GM18870 (cell line): Measurements from ENCODE around the gene ADGRG7.

Source experiments
- ATAC-seq: cut with Tn5 transposase; IDR thresholded peaks from one replicate; pipeline ENCODE4 v1.9.1; 2021; ENCODE audit warnings: moderate library complexity; ENCODE audit not compliant: unreplicated experiment

The ADGRG7 gene

DNA sequence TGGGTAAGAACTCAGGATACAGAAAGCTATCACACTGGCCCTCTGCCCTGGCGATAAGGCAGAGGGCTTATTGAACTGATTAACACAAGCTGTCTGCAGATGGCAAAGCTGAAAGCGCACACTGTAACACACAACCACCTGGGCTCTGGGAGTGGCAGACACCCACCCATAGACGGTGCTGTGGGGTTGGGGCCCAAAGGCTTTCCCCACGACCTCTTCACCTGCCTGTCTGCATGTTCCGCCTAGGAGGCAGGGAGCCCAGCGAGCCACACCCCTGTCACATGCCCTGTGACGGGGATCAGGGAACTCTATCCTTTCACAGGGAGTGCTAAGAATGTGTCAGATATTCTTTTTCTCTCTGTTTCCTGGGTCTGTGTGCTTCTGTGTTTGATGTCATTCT is 87.8 kb downstream of the ADGRG7 start:
- ATAC-seq: no peak

DNA sequence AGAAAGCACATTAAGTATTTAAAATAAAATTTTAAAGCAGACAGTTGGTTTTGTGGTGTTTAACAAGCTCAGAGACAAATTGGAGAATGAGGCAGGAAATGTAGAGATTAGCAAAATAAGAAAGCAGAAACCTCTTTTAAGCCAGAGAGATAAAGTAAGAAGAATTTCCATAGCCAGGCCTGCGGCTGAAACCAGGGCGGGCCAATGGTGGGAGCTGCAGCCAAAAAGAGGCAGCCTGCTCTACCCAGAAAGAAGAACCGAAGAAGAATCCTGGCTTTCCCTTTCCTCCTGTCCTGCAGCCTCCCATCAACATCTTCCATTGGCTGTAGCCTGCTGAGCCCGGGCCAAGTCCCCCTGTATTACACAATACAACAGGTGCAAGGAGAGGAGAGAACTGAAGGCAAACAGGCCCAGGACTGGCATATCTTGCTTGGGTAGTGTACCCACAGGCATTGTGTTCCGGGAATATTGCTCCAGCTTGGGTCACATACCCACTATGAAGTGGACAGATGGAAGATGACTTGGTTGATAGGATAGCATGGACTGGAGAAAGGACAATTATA is 88.4 kb downstream of the ADGRG7 start:
- no peak for ATAC-seq

DNA sequence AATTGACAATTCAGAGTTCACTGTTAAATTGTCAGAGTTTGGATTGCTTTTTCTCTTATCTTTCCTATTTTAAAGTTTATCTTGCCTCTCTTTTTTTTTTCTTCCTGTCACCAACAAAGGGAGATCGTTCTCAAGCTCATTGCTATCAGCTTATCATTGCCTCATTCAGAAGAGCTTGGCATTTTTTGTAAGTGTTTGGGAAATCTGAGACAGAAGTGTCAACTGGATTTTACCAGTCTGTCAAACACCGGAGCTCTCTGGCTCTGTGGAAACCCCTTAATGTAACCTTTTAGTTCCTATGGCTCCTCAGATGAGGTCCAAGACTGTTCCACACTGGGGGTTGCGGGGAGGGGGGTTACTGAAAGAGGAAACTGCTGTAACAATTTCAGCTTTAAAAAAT is 89.3 kb downstream of the ADGRG7 start:
- ATAC-seq: no peak

DNA sequence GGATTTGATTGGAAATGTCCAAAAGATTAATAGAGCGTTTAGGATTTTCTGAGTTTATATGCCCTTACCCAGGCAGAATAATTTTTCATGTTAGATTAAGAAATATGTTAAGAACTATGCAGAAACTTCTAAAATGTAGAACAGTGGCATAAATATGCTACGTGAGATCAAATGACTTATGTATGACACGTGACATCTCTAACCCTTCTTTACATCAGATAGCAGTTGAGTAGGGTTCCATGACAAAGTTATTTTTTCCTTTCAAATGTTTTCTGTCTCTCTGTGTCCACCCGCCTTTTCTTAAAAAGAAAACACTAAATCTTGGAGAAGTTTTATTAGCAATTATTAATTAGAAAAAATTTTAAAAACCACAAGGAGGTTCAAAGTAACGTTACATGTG is 91.3 kb downstream of the ADGRG7 start:
- no peak for ATAC-seq

DNA sequence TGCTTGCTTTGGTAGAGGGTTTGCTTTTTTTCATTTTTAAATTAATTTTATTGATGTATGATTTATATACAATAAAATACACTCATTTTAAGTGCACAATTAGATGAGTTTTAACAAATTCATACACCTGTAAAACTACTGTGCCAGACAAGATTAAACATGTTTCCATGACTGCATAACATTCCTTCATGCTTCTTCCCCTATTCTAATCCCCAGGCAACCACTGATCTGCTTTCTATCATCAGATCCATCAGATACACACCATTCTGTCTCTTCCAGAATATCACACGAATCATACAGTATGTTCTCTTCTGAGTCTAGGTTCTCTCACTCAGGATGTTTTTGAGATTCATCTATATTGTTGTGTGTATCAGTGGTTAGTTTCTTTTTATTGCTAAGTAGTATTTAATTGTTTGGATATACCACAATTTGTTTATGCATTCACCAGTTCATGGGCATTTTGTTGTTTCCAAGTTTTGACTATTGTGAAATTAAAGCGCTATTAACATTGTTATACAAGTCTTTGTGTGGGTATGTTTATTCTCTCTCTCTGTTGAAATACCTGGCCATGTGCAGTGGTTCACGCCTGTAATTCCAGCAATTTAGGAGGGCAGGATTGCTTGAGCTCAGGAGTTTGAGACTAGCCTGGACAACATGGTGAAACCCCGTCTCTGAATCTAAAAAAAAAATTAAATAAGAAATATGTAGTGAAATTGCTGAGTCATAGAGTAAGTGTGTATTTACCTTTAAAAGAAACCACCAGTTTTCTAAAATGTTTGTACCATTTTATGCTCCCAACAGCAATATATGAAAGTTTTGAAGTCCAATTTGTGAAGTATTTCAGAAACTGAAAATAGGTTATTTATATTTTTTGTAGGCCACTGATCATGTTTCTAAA is 92.9 kb downstream of the ADGRG7 start:
- ATAC-seq: no peak

DNA sequence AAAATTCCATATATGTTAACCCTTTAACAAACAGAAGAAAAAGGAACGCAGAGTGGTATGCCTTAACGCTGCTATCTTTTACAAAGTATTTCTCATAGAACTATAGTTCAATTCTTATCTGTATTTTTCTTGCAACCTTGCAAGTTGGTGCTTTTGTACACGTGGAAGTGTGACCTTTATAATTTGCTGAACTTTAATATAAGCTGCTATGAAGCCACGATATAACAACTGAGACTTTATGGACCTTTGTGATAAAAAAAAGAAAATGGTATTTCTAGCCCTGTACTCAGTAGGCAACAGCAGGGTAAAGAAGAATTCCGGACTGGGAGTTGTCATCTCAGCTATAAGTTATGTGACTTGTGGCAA is 93.6 kb downstream of the ADGRG7 start:
- no peak for ATAC-seq

DNA sequence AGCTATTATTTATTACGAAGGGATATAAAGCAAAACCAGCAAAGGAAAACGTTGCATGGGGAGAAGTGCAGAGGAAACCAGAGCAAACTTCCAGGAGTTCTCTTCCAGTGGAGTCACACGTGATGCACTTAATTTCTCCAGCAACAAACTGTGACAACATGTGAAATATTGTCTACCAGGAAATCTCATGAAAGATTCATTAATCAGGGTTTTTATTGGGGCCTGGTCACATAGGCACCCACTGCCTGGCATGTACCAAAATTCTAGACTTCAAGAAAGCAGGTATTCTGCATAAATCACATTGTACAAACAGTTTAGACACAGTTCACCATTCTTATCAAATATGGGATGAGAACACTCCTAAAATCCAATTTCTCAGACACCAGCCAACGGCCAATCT is 94.5 kb downstream of the ADGRG7 start:
- ATAC-seq: no peak

DNA sequence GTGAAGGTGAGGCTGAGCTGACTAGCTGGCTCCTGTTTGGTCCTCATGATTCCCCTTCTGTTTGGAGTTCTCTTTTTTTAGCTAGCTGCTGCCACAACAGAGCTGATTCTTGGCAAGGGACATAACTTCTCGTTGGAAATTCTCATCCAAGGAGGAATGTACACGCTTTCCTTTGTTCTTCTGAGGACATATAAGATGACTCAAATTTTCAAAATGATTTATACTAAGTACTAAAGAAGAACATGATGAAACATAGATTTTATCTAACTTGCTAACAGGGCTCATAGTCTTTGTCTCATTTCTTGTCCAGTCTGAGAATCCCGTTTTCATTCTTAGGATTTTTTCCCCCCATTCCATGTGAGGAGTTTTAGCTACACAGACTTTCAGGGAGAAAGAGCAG is 97.0 kb downstream of the ADGRG7 start:
- no peak for ATAC-seq

DNA sequence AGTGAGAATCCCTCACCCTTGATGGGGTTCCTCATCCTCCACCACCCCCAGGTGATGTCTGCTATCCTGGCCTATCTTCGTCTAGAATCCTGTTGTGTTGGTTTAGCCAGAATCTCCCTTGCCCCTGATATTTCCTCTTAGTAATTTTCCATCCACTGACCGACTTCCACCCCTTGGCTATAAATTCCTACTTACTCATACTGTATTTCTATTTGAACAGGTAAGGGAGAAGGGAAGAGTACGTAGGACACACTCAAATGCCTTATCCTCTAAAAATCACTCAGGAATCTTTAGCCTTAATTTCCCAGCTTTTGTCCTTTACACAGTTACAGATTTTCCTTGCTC is 99.2 kb downstream of the ADGRG7 start:
- ATAC-seq: no peak

DNA sequence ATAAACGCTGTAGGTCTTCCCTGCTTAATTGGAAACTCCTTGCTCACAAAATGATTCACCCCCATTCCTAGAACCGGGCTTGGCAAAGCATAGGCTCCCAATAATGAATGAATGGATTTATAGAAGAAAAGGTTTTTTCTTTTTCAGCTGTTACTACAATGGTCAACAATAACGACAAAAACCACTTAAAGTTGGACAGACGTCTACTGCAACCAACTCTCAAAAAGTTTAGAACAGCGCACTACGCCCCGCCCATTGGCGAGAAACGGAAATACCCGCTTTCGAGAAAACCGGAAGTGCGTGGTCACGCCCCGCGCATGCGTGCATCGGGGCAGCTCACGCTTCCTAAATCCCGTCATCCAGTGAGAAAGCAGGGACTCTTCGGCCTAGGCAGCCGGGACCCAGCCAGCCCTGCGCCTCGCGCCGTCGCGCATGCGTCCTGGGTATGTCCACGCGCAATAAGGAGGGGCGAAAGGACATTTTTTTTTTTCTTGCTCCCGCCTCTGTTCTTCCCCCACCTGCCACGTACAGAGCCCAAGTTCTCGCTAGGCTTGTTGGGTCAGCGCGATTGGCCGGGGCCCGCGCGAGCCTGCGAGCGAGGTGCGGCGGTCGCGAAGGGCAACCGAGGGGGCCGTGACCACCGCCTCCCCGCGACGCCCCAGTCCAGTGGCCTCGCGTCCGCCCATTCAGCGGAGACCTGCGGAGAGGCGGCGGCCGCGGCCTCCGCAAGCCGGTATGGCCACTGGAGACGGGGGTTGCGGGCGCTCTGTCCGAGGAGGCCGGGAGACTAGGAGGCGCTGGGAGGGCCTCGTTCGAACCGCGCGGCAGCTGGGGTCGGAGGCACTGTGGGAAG is 99.8 kb downstream of the ADGRG7 start, which contains the start of gene TFG:
Gene TFG (plus strand): TSS at position 506 of the 853 bp plus-strand sequence. CDS start 4,192 bp downstream, outside the sequence.
- peak; percentile 95 for ATAC-seq

DNA sequence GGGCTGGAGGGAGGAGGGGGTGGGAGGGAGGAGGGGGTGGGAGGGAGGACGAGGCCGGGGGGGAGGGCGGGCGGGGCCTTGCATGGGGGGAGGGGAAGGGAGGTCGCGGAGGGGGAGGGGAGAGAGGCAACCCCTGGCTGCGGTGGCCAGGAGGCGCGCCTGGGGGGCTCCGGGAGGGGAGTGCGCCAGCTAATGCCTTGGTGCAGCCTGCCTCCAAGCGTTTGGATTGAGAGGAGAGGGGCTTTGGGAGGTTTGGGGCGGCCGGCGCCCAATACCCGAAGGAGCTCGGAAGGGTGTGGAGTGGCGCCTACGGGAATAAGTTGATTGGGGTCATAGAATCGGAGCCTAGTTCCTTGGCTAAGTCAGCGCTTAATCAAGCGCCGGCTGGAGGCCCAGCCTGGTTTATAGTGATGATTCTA is 100.5 kb downstream of the ADGRG7 start:
- ATAC-seq: no peak

DNA sequence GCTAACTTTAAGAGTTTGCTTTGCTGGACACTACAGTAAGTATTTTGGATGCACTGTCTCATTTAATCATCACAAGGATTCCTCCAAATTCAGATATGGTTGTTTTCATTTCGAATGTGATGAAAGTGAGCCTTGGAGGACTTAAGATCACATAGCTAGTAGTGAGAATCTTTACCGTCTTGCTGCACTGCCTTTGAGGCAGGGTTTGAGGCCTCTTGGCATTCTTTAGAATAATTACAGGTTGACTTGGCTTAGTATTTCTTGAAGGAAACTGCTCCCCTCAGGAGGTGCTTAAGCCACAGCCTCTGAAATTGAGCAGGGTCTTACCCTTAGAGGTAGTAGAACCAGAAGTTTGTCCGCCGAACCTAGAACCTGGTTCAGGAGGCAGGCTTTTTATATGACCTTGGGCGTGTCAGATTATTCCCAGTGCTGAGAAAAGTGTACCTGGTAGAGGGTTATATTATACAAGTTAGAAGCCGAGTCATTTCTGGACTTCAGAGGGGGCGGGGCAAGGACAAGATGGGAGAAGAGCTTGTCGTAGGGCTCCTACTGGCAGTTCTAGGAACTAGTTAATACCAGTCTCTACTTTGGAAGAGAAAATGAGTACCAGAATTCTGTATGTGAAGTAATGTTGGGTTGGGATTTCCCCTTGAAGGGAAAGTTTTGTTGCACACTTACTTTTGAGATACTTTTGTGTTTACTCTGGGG is 101.0 kb downstream of the ADGRG7 start:
- ATAC-seq: peak; percentile 52

DNA sequence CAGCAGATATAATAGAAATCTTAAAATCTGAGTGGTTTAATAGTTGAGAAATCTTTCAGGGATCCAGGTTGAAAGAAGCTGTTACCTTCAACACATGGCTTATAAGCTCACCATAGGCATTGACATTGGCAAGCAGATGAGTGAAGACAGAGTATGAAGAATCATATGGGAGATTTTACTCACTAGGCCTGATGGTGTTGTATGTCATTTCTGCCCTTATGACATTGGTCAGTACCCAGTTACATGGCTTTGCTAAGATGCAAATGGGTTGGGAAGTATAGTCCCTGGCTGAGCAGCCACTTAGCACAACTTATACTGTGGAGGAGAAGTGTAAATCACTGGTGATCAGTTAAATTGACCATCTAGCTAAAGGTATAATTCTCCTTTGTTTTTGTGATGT is 105.8 kb downstream of the ADGRG7 start:
- no peak for ATAC-seq

DNA sequence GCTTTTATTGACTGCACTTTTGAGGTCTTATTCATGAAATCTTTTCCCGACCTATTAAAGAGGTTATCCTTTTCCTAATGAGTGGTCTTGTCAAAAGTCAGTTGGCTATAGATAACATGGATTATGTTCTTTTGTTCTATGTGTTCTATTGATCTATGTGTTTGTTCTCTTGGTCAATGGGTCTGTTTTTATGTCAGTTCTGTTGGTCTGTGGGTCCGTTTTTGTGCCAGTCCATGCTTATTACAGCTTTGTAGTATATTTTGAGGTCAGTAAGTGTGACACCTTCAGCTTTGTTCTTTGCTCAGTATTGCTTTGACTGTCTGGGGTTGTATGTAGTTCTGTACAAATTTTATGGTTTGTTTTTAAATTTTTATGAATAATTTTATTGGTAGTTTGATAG is 107.7 kb downstream of the ADGRG7 start:
- no peak for ATAC-seq

DNA sequence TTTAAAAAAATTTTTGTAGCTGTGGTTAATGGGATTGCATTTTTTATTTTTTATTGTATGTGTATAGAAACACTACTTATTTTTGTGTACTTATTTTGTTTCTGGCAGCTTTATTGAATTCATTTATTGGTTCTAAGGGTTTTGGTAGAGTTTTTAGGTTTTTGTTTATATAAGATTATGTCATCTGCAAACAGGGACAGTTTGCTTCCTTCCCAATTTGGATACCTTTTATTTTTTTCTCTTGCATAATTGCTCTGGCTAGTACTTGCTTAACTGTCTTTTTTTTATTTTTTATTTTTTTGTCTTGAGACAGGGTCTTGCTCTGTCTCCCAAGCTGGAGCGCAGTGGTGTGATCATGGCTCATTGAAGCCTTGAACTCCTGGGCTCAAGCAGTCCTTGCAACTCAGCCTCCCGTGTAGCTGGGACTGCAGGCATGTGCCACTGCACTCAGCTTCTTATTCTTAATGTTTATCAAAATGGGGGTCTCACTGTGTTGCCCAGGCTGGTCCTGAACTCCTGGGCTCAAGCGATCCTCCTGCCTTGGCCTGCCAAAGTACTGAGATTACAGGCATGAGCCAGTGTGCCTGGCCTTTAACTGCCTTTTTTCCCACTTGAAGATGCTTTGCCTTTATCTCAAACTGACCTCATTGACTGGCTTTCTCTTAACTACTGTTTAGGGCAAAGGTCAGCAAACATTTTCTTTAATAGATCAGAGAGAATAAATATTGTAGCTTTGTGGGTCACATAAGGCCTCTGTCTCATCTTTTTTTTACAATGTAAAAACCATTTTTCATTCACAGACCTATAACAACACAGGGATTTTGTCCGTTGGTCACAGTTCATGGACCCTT is 108.5 kb downstream of the ADGRG7 start:
- ATAC-seq: no peak

DNA sequence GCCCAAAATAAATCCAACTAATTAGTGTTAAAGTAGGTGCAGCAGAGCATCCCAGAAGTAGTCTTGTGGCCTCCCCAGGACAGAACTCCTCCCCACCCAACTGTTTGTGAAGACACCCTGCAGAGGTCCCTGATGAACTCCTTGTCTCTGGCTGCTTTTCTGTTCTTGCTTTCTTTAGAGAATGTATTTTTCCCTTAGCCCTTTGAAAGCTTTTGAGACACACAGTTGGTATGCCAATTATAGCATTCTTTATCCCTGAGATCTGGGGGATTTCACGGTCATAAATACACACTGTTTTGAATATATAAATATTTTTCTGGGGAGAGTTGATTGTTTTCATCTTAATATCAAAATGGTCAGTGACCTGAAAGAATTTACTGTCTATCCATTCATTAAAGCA is 109.7 kb downstream of the ADGRG7 start:
- no peak for ATAC-seq

DNA sequence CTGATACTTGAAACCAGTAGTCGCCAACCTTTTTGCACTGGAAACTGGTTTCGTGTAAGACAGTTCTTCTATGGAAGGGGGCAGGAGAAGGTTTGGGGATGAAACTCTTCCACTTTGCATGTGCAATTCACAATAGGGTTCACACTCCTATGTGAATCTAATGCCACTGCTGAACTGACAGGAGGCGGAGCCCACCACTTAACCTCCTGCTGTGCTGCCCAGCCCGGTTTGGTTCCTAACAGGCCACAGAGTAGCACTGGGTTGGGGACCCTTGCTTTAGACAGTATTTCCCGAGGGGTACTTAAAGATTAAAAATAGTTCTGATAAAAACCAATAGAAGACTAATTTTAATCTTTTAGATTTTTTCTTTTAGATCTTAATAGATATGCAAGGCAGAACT is 111.0 kb downstream of the ADGRG7 start:
- ATAC-seq: no peak

DNA sequence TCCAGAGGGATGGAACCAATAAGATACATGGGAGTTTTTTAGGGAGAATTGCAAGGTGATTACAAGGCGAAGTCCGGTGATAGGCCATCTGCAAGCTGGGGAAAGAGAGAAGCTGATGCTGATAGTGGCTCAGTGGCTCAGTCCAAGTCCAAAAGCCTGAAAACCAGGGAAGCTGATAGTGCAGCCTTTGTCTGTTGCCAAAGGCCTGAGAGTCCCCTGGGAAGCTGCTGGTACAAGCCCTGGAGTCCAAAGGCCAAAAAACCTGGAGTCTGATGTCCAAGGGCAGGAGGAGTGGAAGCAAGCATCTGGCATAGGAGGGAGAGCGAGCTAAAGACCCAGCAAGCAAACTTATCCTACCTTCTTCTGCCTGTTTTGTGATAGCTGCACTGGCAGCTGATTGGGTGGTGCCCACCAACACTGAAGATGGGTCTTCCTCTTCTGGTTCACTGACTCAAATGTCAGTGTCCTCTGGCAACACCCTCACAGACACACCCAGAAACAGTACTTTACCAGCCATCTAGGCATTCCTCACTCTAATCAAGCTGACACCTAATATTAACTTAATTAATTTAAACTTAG is 116.6 kb downstream of the ADGRG7 start:
- no peak for ATAC-seq

DNA sequence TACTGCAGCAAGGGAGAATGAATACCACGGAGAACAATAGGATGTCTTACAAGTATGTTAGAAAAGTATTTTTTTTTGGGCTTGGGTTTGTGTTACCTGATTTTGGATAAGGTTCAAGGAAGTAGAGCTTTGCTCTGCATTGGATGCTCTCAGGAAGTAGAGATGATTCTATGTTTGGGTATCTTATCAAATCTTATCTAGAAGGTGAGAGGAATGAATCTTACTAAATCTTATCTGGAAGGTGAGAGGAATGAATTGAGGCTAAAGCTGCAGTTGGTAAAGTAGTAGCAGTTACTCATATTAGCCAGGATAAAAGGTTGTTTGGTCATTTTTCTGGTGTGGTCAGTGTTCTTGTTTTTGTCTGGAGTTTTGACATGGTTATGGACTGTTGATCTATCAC is 117.3 kb downstream of the ADGRG7 start:
- no peak for ATAC-seq

DNA sequence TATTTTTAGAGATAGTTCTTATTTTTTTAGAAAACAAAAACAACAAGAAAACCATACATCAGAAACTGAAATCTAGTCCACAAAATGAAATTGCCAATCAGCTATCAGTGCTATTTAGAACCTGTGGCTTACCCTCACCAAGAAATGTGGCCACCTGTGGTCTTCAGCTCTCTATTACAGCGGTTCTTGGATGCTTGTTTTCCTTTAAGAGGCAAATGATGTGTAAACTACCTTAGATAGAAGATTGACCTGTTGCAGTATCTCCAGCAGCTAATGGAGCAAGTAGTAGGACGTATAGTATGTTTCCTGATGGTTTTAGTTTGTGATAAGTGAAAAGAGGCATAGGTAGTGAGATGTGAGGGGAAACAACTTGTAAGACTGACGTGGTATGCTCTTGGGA is 121.1 kb downstream of the ADGRG7 start:
- ATAC-seq: peak; percentile 56
